ENCODE data around the gene ADAMTS8.

The ADAMTS8 gene

GRCh38 chr11:130422251-130422995 lies 6.0 kb downstream of the ADAMTS8 start:
- in situ Hi-C loops (cut with MboI; ENCODE audit: low sequenced_read_pairs) = no loop called here

- in situ Hi-C loops (cut with MboI; ENCODE audit: low sequenced_read_pairs) = no loop called here
These were observed 6.7 kb downstream of the ADAMTS8 start for GRCh38 chr11:130421697-130422096.

- in situ Hi-C loops (cut with MboI; ENCODE audit: low sequenced_read_pairs) = no loop called here
These were observed 7.2 kb downstream of the ADAMTS8 start for GRCh38 chr11:130421199-130421585.

GRCh38 chr11:130420478-130421198 lies 7.8 kb downstream of the ADAMTS8 start:
- in situ Hi-C loops (cut with MboI; ENCODE audit: low sequenced_read_pairs) = no loop called here

- in situ Hi-C loops (cut with MboI; ENCODE audit: low sequenced_read_pairs) = no loop called here
These were observed 9.7 kb downstream of the ADAMTS8 start for GRCh38 chr11:130418756-130419155.

- in situ Hi-C loops (cut with MboI; ENCODE audit: low sequenced_read_pairs) = no loop called here
These were observed 10.2 kb downstream of the ADAMTS8 start for GRCh38 chr11:130418210-130418609.

- in situ Hi-C loops (cut with MboI; ENCODE audit: low sequenced_read_pairs) = no loop called here
These were observed 11.5 kb downstream of the ADAMTS8 start for GRCh38 chr11:130416906-130417305.

GRCh38 chr11:130416530-130416882 lies 11.9 kb downstream of the ADAMTS8 start:
- in situ Hi-C loops (cut with MboI; ENCODE audit: low sequenced_read_pairs) = no loop called here

- in situ Hi-C loops (cut with MboI; ENCODE audit: low sequenced_read_pairs) = no loop called here
These were observed 12.5 kb downstream of the ADAMTS8 start for GRCh38 chr11:130415731-130416529.

- in situ Hi-C loops (cut with MboI; ENCODE audit: low sequenced_read_pairs) = no loop called here
These were observed 14.0 kb downstream of the ADAMTS8 start for GRCh38 chr11:130414107-130415080.

- in situ Hi-C loops (cut with MboI; ENCODE audit: low sequenced_read_pairs) = no loop called here
These were observed 14.9 kb downstream of the ADAMTS8 start for GRCh38 chr11:130413405-130414106.

- in situ Hi-C loops (cut with MboI; ENCODE audit: low sequenced_read_pairs) = no loop called here
These were observed 17.2 kb downstream of the ADAMTS8 start for GRCh38 chr11:130411223-130411622.

- in situ Hi-C loops (cut with MboI; ENCODE audit: low sequenced_read_pairs) = no loop called here
These were observed 18.6 kb downstream of the ADAMTS8 start for GRCh38 chr11:130409594-130410388.

GRCh38 chr11:130408901-130409300 lies 19.5 kb downstream of the ADAMTS8 start:
- in situ Hi-C loops (cut with MboI; ENCODE audit: low sequenced_read_pairs) = no loop called here

GRCh38 chr11:130408401-130408890 lies 20.0 kb downstream of the ADAMTS8 start:
- in situ Hi-C loops (cut with MboI; ENCODE audit: low sequenced_read_pairs) = no loop called here

- in situ Hi-C loops (cut with MboI; ENCODE audit: low sequenced_read_pairs) = no loop called here
These were observed 20.4 kb downstream of the ADAMTS8 start for GRCh38 chr11:130407978-130408377.

- in situ Hi-C loops (cut with MboI; ENCODE audit: low sequenced_read_pairs) = no loop called here
These were observed 23.0 kb downstream of the ADAMTS8 start for GRCh38 chr11:130405428-130405827.

- in situ Hi-C loops (cut with MboI; ENCODE audit: low sequenced_read_pairs) = no loop called here
These were observed 23.7 kb downstream of the ADAMTS8 start for GRCh38 chr11:130404727-130405126.

GRCh38 chr11:130403967-130404366 lies 24.4 kb downstream of the ADAMTS8 start:
- in situ Hi-C loops (cut with MboI; ENCODE audit: low sequenced_read_pairs) = no loop called here

Measured in HL-60/S4 treated with phorbol 12-myristate 13-acetate at 8.2 ng/mL for 4 days and 3 days (cell line).